ENCODE results near the gene NEUROG1.

GRCh38 chr5:135557076-135557838 lies 21.5 kb upstream of the NEUROG1 start:
- TF ChIP-seq, protein P1, sequence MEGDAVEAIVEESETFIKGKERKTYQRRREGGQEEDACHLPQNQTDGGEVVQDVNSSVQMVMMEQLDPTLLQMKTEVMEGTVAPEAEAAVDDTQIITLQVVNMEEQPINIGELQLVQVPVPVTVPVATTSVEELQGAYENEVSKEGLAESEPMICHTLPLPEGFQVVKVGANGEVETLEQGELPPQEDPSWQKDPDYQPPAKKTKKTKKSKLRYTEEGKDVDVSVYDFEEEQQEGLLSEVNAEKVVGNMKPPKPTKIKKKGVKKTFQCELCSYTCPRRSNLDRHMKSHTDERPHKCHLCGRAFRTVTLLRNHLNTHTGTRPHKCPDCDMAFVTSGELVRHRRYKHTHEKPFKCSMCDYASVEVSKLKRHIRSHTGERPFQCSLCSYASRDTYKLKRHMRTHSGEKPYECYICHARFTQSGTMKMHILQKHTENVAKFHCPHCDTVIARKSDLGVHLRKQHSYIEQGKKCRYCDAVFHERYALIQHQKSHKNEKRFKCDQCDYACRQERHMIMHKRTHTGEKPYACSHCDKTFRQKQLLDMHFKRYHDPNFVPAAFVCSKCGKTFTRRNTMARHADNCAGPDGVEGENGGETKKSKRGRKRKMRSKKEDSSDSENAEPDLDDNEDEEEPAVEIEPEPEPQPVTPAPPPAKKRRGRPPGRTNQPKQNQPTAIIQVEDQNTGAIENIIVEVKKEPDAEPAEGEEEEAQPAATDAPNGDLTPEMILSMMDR (IDR thresholded peaks at IDR 0.05), result no peak
- no peak for TF ChIP-seq POLR2A (IDR thresholded peaks at IDR 0.05)

Data from body of pancreas (tissue), 4 donors.